Thymus (tissue), 11 donors: ENCODE measurements around the gene VPS54. TPM values are rescaled to one million over a fixed set of nuclear protein-coding genes. Genes with fewer than 3 reads are reported as not detected.
"Not testable (repeated sequence)": the region's sequence is repeated elsewhere in the genome, so short reads cannot be mapped to it uniquely, and the experiment has no call there.

Experiments
- DNase-seq, 9 donors: peaks; one replicate each; pipeline ENCODE4 v3.0.0-alpha.2; 2013; ENCODE audit warnings: low spot score in 9 of 9, low read depth in 6 of 9, missing footprints in 1 of 9
- H3K27ac ChIP-seq, 2 donors: one replicate each; pipeline ENCODE4 v1.5.1; 2013; ENCODE audit warnings: control low read depth in 1 of 2, low read depth in 1 of 2, low read length in 1 of 2, mild to moderate bottlenecking in 1 of 2, moderate library complexity in 1 of 2
- H3K27me3 ChIP-seq, 2 donors: one replicate each; pipeline ENCODE4 v1.5.1; 2013; ENCODE audit warnings: low read length in 1 of 2; ENCODE audit not compliant: control insufficient read depth in 2 of 2, insufficient read depth in 1 of 2
- H3K36me3 ChIP-seq, 2 donors: one replicate each; pipeline ENCODE4 v1.5.1; 2013; ENCODE audit warnings: low read length in 1 of 2, mild to moderate bottlenecking in 1 of 2, moderate library complexity in 1 of 2; ENCODE audit not compliant: control insufficient read depth in 2 of 2, insufficient read depth in 2 of 2
- H3K4me1 ChIP-seq, 2 donors: one replicate each; pipeline ENCODE4 v1.5.1; 2013; ENCODE audit warnings: low read length in 2 of 2; ENCODE audit not compliant: control insufficient read depth in 2 of 2, insufficient read depth in 2 of 2
- H3K4me3 ChIP-seq, 2 donors: one replicate each; pipeline ENCODE4 v1.5.1; 2013; ENCODE audit warnings: low read length in 2 of 2, control low read depth in 1 of 2, mild to moderate bottlenecking in 1 of 2
- H3K9me3 ChIP-seq, 2 donors: one replicate each; pipeline ENCODE4 v1.5.1; 2013; ENCODE audit warnings: low read length in 1 of 2, mild to moderate bottlenecking in 1 of 2; ENCODE audit not compliant: control insufficient read depth in 2 of 2, insufficient read depth in 1 of 2
- WGBS: extraction: QIAGEN DNeasy Blood & Tissue Kit; methylation state at CpG from one replicate; pipeline ENCODE4 v1.1.7; 2013; 5-methylcytosine and 5-hydroxymethylcytosine counted together
- polyA plus RNA-seq: library from polyadenylated mRNA; stranded (reverse); fragments of 200-250 nt; gene quantifications from one replicate; pipeline ENCODE4 v1.2.3, GENCODE V29; 2013
- total RNA-seq: library from RNA; stranded (reverse); fragments of 120-200 nt; gene quantifications from one replicate; pipeline ENCODE4 v1.2.4, GENCODE V29; 2013
- donor health status: healthy.

Gene VPS54
- total and polyA plus RNA-seq, 2 donors, result 21.2 to 24.1 TPM

DNA sequence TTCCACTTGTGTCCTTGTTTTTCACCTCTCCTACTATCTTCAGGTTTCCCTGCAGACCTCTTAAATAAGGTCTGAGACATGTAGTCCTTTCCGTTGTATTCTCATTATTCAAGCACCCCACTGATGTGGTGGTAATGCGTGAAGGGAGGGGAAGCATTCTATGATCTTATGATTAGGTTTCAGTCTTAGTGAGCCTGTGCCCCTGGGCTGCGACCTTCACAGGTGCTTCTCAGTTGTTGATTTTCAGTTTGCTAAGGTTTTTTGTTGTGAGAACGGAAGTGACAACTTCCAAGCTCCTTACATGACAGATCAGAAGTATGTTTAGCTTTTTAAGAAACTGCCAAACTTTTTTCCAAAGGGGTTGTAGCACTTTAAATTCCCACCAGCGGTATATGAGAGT is 41.3 kb downstream of the VPS54 start:
- H3K4me1 ChIP-seq, result peaks cover 5 to 15% of the 10 kb centered on the region in 2 donors
- H3K27ac ChIP-seq, result peak overlapping the region; percentile 76 to 91
- H3K4me3 ChIP-seq, result no peak overlapping the region
- 24% methylated on average over 5 of the region's 5 CpGs for WGBS
- peaks cover 0 to 6% of the 10 kb centered on the region in 2 donors for H3K9me3 ChIP-seq
- DNase-seq, result peak; percentile 34 to 90 (median 73)
- H3K27me3 ChIP-seq, result no peaks in the 10 kb centered on the region
- H3K36me3 ChIP-seq, result peaks cover 6 to 11% of the 10 kb centered on the region in 2 donors

GRCh38 chr2:63976125-63976510 is 43.1 kb downstream of the VPS54 start:
- peaks cover 6 to 18% of the 10 kb centered on the region in 2 donors for H3K36me3 ChIP-seq
- H3K4me3 ChIP-seq, result no peak overlapping the region
- no peak for DNase-seq
- peaks cover 0 to 6% of the 10 kb centered on the region in 2 donors for H3K9me3 ChIP-seq
- H3K4me1 ChIP-seq, result peaks cover 5 to 15% of the 10 kb centered on the region in 2 donors
- H3K27me3 ChIP-seq, result no peaks in the 10 kb centered on the region
- no peak overlapping the region for H3K27ac ChIP-seq
- WGBS, result 98% methylated on average over 7 of the region's 7 CpGs

DNA sequence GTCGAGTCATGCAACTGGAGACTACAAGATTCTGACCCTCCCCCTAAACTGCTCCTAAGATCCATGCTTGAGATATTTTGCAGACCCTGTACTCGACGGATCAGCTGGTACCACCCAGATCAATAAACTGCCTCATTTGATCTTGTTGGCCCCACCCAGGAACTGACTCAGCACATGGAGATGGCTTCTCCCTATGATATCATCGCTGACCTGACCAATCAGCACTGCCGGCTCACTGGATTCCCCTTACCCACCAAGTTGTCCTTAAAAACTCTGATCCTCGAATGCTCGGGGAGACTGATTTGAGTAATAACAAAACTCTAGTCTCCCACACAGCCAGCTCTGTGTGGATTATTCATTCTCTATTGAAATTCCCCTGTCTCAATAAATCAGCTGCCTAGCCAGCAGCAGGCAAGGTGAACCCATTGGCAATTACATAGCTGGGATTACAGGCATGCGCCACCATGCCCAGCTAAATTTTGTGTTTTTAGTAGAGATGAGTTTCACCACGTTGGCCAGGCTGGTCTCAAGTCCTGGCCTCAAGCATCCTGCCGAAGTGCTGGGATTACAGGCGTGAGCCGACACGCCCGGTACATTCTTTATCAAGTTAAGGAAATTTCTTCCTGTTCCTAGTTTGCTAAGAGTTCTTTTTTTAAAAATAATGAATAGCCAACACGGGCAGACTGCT is 43.6 kb downstream of the VPS54 start:
- Histone ChIP-seq H3K4me1 (peaks cover 5 to 15% of the 10 kb centered on the region in 2 donors), H3K9me3 (peaks cover 0 to 6% of the 10 kb centered on the region in 2 donors), H3K27ac (no peak overlapping the region), H3K4me3 (no peak overlapping the region), H3K27me3 (no peaks in the 10 kb centered on the region), H3K36me3 (peaks cover 6 to 23% of the 10 kb centered on the region in 2 donors)
- DNase-seq, result no peak
- WGBS, result 91% methylated on average over 15 of the region's 15 CpGs

- not testable (repeated sequence) for H3K27ac ChIP-seq, H3K9me3 ChIP-seq, H3K27me3 ChIP-seq, DNase-seq, H3K4me3 ChIP-seq
- WGBS, result 98% methylated on average over 2 of the region's 2 CpGs
- Histone ChIP-seq H3K36me3 (peaks cover 6 to 25% of the 10 kb centered on the region in 2 donors), H3K4me1 (peaks cover 5 to 15% of the 10 kb centered on the region in 2 donors)
These were observed 44.2 kb downstream of the VPS54 start for GRCh38 chr2:63975036-63975435.

GRCh38 chr2:63962186-63962585 is 57.0 kb downstream of the VPS54 start:
- Histone ChIP-seq H3K9me3 (no peaks in the 10 kb centered on the region), H3K4me3 (no peak overlapping the region), H3K36me3 (peaks cover 3 to 12% of the 10 kb centered on the region in 2 donors), H3K27ac (no peak overlapping the region), H3K27me3 (no peaks in the 10 kb centered on the region), H3K4me1 (no peaks in the 10 kb centered on the region)
- 98% methylated on average over 3 of the region's 3 CpGs for WGBS
- no peak for DNase-seq

DNA sequence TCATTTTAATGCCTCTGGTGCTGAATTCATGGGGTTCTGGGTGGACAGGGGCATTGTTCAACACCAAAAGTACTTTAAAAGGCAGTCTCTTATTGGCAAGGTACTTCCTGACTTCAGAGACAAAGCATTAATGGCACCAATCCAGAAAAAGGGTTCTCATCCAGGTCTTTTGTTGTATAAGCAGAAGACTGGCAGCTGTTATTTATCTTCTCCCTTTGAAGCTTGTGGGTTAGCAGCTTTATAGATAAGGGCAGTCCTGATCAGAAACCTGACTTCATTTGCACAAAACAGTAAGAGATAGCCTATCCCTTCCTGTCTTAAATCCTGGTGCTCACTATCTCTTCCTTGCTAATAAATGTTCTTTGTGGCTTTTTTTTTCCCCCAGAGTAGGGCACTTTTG is 68.8 kb downstream of the VPS54 start:
- no peak overlapping the region for H3K27ac ChIP-seq
- H3K27me3 ChIP-seq, result no peaks in the 10 kb centered on the region
- peaks cover 0 to 21% of the 10 kb centered on the region in 2 donors for H3K36me3 ChIP-seq
- H3K4me3 ChIP-seq, result no peak overlapping the region
- no peak for DNase-seq
- H3K4me1 ChIP-seq, result no peaks in the 10 kb centered on the region
- H3K9me3 ChIP-seq, result no peaks in the 10 kb centered on the region

- Histone ChIP-seq H3K9me3 (no peaks in the 10 kb centered on the region), H3K4me1 (no peaks in the 10 kb centered on the region), H3K36me3 (peaks cover 0 to 3% of the 10 kb centered on the region in 2 donors), H3K27ac (no peak overlapping the region), H3K27me3 (no peaks in the 10 kb centered on the region), H3K4me3 (no peak overlapping the region)
- no peak for DNase-seq
- 99% methylated on average over 1 of the region's 1 CpG for WGBS
These were observed 76.4 kb downstream of the VPS54 start for GRCh38 chr2:63942788-63943187.

DNA sequence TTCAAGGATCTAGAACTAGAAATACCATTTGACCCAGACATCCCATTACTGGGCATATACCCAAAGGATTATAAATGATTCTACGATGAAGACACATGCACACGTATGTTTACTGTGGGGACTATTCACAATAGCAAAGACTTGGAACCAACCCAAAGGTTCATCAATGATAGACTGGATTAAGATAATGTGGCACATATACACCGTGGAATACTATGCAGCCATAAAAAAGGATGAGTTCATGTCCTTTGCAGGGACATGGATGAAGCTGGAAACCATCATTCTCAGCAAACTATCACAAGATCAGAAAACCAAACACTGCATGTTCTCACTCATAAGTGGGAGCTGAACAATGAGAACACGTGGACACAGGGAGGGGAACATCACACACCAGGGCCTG is 87.1 kb downstream of the VPS54 start:
- H3K4me3 ChIP-seq, DNase-seq, H3K9me3 ChIP-seq, H3K27ac ChIP-seq, H3K4me1 ChIP-seq, H3K27me3 ChIP-seq: not testable (repeated sequence)
- 95% methylated on average over 4 of the region's 4 CpGs for WGBS
- peaks cover 2 to 13% of the 10 kb centered on the region in 2 donors for H3K36me3 ChIP-seq

GRCh38 chr2:63926815-63927214 is 92.4 kb downstream of the VPS54 start:
- no peaks in the 10 kb centered on the region for H3K27me3 ChIP-seq
- no peak overlapping the region for H3K27ac ChIP-seq
- 98% methylated on average over 7 of the region's 7 CpGs for WGBS
- H3K36me3 ChIP-seq, result peaks cover 5 to 7% of the 10 kb centered on the region in 2 donors
- no peak overlapping the region for H3K4me3 ChIP-seq
- DNase-seq, result no peak
- no peaks in the 10 kb centered on the region for H3K9me3 ChIP-seq
- H3K4me1 ChIP-seq, result no peaks in the 10 kb centered on the region
